Superior temporal gyrus (tissue), 1 donor: ENCODE measurements around the gene KLRK1.
"Not testable (repeated sequence)": the region's sequence is repeated elsewhere in the genome, so short reads cannot be mapped to it uniquely, and the experiment has no call there.

Experiments used
- DNase-seq: peaks from one replicate; pipeline ENCODE4 v3.0.0-alpha.2; 2016; ENCODE audit errors: extremely low spot score

Gene KLRK1

DNA sequence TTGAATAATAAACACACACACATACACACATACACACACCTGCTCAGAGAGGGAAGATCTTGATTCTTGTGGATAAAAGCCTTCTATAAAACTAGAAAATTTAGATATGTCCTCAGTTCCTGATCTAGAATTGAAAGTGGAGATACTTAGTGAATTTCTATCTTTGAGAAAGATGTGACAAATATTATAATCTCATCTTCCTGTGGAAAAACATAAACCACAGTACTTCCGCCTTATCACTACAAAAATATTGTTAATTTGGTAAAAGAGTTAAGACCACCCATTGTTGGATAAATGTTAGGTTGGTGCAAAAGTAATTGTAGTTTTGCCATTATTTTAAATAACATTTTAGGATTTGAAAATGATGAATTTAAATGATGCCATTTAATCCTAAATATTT is at the start of gene KLRK1:
Gene KLRK1 (minus strand): TSS at position 138 of the 400 bp plus-strand sequence. CDS start 1,231 bp downstream, outside the sequence.
- DNase-seq = no peak

DNA sequence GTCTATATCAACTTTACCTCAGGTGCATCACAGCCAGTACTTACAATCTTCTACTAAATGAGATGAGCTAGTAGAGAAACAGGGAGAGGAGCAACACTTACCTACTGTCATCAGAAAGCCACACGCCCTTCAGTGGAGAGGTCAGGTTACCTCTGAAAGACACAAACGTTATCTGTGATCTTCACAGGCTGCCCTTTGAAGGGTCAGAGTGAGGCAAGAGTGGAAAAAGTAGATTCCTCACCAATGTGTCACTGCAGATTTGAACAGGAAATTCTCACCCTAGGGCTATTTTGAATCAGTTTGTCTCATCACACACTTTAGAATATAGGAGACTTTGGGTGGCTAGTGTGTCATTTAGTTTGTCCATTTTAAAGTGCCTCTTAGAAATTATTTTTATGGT is 47.8 kb upstream of the KLRK1 start:
- not testable (repeated sequence) for DNase-seq

DNA sequence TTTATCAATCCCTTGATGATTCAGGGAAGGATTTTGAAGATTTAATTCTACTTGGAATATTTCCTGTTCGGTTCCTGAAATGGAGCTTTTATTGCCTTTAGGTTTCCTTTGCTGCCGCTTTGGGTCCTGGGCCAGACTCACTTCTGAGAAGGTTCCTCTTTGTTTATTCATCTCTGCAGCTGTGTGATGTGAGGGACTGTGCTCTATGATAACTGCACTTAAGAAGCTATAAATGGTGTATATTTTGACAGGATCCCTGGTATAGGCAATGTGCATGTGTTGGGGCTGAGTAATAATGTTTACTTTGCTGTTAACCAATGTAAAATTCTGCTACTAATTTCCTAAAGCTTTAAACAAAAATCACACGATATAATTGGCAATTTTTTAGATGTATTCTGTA is 46.0 kb upstream of the KLRK1 start, which contains the start of gene KLRC2:
Gene KLRC2 (minus strand): TSS at position 195 of the 400 bp plus-strand sequence. CDS start 24 bp downstream, at position 171.
- DNase-seq = peak; percentile 32

DNA sequence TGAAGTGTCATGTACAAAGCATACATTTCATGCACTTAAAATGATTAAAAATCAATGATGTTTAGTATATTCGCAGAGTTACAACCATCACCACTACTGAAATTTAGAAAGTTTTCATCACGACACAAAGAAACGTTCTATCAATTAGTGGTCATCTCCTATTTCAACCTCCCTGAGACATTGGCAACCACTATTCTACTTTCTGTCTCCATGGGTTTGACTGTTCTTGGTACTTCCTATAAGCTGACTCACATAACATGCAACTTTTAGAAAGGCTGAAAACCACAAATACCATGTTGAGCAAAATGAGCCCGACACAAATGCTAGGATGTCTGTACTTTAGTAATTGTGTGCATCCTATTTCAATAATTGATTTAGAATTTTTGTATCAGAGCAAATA is 40.8 kb upstream of the KLRK1 start:
- not testable (repeated sequence) for DNase-seq

DNA sequence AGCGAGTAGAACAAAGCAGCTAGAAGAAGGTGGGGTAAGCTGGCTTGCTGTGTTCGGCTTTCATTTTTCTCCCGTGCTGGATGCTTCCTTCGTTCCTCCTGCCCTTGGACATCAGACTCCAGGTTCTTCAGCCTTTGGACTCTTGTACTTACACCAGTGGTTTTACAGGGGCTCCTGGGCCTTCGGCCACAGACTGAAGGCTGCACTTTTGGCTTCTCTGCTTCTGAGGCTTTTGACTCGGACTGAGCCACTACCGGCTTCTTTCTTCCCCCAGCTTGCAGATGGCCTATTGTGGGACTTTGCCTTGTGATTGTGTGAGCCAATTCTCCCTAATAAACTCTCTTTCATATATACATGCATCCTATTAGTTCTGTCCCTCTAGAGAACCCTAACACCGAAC is 36.1 kb upstream of the KLRK1 start:
- peak; percentile 44 for DNase-seq

DNA sequence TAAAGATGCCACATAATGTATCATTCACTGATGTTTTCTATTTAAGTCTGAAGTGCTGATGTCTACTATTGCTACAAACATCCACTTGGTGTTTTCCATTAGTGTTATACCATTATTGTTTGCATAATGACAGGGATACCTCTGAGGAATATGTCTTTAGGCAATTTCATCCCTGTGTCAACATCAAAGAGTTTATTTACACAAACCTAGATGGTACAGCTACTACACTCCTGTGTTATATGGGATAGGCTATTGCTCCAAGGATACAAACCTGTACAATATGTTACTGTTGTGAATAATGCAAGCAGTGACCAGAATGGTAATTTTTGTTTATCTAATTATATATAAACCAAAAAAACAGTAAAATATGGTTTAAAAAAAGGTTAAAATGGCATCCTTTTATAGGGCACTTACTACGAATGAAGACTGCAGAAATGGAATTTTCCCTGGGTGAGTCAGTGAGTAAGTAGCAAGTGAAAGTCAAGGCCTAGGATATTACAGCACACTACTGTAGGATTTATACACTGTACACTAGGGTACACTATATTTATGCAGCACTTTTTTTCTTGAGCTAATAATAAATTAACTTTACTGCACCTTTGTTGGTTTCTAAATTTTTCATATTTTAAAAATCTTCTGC is 34.5 kb upstream of the KLRK1 start:
- DNase-seq = not testable (repeated sequence)

DNA sequence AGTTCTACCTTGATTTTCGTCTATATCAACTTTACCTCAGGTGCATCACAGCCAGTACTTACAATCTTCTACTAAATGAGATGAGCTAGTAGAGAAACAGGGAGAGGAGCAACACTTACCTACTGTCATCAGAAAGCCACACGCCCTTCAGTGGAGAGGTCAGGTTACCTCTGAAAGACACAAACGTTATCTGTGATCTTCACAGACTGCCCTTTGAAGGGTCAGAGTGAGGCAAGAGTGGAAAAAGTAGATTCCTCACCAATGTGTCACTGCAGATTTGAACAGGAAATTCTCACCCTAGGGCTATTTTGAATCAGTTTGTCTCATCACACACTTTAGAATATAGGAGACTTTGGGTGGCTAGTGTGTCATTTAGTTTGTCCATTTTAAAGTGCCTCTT is 32.3 kb upstream of the KLRK1 start:
- not testable (repeated sequence) for DNase-seq

DNA sequence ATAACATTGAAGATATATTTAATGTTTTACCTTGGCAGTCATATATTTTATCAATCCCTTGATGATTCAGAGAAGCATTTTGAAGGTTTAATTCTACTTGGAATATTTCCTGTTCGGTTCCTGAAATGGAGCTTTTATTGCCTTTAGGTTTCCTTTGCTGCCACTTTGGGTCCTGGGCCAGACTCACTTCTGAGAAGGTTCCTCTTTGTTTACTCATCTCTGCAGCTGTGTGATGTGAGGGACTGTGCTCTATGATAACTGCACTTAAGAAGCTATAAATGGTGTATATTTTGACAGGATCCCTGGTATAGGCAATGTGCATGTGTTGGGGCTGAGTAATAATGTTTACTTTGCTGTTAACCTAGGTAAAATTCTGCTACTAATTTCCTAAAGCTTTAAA is 30.5 kb upstream of the KLRK1 start, which contains the start of gene KLRC3:
Gene KLRC3 (minus strand): TSS at position 262 of the 400 bp plus-strand sequence. CDS start 45 bp downstream, at position 217.
- DNase-seq = not testable (repeated sequence)

DNA sequence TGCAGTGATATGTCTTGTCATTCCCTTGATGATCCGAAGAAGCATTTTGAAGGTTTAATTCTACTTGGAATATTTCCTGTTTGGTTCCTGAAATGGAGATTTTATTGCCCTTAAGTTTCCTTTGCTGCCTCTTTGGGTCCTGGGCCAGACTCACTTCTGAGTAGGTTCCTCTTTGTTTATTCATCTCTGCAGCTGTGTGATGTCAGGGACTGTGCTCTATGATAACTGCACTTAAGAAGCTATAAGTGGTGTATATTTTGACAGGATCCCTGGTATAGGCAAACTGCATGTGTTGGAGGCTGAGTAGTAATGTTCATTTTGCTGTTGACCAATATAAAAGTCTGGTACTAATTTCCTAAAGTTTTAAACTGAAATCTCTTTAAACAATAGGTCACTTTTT is 19.6 kb upstream of the KLRK1 start, which contains the start of gene KLRC4:
Gene KLRC4 (minus strand): TSS at position 366 of the 400 bp plus-strand sequence. CDS start 182 bp downstream, at position 184.
- no peak for DNase-seq

DNA sequence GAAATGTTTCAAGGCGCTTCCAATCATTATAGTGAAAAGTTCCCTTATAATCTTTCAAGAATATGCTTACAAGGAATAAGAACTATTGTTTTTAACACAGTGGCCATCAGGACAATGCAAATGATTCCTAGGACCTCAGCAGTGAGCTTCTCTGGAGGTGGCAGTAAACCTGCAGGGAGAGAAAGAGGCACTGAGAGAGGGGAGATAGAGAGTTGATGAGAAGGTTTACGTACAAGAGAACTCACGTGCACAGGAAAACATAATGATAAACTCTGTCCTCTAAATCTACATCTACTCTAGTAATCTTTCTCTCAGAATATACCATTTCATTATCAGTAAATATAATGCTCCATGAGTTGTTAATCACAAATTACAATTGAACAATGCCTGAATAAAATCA is 19.0 kb upstream of the KLRK1 start:
- DNase-seq = no peak

DNA sequence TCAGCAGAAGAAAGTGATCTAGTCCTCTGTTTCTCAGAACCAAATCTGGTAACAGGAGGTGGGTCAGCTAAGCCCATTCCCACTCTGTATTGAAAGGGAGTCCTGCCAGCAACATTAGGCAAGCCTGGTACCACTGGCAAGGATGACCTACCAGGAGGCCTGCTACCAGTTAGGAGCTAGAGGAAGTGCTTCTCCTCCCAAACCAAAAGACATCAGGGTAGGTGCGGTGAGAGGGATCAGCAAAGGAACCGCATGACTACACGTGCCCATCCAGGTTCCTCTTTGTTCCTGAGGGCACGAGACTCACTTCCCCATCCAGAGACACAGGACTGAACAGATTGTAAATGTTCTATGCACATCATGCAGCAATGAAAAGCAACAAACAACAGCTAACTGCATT is 16.9 kb upstream of the KLRK1 start:
- DNase-seq = no peak

DNA sequence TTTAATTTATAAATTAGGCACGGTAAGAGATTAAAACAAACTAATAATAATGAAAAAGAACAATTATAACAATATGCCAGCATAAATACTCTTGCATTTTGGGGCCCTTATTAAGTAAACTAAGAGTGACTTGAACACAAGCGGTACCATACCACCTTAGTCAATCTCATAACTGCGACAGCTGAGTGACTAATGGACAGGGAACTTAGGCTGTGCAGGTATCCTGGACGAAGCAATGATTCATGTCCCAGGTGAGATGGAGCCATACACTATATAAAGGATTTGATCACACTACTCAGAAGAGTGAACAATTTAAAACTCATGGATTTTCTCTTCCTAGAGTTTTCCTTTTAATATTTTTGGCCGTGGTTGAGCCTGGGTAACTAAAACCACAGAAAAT is 15.5 kb upstream of the KLRK1 start:
- no peak for DNase-seq

DNA sequence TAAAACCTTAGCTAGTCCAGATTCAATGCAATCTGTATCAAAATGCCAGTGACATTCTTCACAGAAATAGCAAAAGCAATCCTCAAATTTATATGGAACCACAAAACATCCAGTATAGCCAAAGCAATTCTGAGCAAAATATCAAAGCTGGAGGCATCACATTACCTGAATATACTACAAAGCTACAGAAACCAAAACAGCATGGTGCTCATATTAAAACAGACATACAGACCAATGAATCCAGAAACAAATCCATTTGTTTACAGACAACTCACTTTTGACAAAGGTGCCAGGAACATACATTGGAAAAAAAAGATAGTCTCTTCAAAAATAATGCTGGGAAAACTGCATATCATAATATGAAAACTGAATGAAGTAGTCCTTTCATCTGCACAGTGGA is 15.0 kb upstream of the KLRK1 start:
- no peak for DNase-seq

DNA sequence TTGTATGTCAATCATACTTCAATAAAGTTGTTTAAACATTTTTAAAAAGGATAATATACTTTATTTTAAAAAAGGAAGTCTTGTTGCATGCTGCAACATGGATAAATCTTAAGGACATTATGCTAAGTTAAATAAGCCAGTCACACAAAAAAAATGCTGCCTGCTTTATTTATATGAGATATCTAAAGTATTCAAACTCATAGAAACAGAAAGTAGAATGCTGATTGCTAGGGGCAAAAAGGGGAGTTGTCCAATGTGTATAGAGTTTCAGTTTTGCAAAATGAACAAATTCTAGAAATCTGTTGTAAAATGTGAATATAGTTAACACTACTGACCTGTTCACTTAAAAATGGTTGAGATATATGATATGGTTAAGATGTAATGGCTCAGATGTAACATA is 11.0 kb upstream of the KLRK1 start:
- DNase-seq = no peak

DNA sequence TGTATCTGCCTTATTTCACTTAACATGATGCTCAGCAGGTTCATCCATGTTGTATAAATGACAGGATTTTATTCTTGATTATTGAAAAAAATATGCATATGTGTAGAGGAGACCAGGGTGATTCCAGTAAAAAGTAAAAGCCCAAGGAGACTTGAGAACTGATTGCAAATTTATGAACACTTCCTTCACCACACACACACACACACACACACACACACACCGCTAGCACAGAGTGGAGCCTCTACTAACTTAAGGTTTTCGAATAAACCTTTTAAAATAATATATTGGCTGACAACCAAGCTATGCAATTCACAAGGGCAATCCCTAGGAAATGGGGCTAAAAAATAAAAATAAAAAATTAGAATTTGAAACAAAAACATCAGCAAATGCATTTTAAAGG is 8.3 kb upstream of the KLRK1 start:
- no peak for DNase-seq

DNA sequence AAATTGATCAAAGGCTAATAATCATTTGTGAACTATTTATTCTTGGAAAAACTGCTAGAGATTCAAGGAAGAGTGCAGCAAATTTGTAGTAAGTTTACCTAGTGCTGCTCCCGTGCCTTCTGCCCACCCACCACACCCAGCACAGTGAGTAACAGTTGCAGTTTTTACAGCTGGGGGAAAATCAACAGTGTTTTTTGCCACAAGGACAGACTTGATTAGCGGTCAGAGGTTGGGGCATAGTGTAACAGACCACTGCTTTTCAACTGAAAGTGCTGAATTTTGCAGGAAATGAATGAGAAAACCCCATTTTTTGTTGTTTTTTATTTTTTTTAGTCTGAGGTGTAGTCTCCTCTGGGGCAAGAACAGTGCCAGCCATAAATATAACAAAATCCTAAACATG is 7.5 kb upstream of the KLRK1 start:
- no peak for DNase-seq

DNA sequence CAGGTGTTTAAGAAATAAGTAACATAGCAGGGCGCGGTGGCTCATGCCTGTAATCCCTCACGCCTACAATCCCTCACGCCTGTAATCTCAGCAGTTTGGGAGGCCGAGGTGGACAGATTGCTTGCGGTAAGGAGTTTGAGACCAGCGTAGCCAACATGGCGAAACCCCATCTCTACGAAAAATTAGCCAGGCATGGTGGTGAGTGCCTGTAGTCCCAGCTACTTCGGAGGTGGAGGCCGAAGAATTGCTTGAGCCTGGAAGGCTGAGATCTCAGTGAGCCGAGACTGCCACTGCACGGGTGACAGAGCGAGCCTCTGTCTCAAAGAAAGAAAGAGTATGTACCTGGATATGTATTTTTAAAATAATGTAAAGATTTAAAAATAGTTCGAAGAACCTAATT is 6.3 kb upstream of the KLRK1 start:
- not testable (repeated sequence) for DNase-seq

DNA sequence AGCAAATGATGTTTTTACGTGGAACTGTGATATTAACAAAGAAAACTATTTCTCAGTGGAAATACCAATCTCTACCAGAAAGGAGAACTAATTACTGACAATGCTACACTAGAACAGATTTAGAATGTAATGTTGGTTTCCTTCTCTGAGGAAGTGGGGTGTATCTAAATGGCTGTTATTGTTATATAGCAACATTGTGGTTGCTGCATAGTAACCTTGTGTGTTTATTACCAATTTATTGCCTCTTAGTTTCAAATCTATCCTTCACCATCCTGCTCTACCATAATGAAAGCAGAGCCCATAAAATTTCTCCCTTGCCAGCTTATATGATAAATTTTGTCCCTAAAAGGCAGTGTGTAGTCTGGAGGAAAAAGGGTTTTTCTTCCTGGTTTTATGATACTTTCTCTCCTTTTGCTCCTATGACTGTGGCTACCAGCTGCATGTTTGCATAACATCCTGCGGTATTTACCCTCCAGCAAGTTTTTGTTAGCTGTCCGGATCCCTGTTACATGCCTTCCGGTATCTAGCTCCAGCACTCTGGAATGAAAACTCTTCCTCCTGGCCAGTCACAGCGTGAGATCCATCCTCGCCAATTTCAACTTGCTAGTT is 5.7 kb upstream of the KLRK1 start:
- no peak for DNase-seq

DNA sequence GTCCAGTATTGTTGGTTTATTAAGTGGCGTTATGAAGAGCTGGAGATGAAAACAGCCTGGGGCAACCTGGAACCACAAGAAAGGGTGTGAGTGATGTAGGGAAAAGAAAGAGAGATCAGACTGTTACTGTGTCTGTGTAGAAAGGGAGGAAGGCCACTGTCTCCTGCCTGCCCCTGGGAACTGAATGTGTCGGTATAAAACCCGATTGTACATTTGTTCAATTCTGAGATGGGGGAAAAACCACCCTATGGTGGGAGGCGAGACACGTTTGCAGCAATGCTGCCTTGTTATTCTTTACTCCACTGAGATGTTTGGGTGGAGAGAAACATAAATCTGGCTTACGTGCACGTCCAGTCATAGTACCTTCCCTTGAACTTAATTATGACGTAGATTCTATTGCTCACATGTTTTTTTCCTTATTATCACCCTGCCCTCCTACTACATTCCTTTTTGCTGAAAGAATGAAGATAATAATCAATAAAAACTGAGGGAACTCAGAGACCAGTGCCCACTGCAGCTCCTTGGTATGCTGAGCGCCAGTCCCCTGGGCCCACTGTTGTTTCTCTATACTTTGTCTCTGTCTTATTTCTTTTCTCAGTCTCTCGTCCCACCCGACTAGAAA is 4.8 kb upstream of the KLRK1 start:
- DNase-seq = not testable (repeated sequence)

DNA sequence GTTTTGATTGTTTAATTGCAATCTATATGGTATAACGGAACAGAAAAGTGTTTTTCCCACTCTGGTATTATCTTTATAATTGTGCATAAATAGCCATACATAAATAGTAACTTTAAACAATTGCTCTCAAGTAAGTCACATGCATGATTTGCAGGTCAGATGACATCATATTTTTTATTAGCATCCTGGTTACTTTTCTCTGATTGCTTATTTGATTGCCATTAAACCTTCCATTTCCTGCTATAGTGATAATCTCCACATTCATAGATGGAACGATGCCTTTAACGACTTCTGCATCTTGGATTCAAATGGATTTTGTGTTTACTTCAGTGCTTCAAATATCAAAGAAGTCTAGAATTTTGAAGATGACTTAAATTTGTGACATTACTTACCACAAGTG is 3.5 kb upstream of the KLRK1 start:
- no peak for DNase-seq

DNA sequence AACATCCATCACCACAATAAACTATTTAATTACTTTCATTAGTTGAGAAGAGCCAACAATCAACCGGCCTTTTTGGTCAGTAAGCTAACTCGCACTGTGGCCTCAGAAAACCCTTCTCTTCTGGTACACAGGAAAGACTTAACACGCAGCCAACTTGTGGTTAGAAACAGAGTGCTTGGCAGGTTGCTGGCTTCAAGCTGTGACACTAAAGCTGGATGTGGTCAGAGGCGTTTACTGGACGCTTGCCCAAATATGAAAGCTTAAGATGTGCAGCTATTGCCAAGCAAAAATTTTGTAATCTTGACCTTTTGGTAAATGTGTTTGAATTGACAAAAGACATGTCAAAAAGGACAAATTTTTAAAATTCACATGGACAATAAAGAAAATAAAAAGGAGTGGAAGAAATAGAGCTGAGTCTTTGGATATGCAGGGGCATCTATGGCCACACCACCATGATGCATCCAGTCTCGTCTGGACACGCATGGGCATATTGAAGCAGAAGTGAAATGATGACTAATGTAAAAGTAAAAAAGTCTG is 2.6 kb upstream of the KLRK1 start:
- DNase-seq = no peak

DNA sequence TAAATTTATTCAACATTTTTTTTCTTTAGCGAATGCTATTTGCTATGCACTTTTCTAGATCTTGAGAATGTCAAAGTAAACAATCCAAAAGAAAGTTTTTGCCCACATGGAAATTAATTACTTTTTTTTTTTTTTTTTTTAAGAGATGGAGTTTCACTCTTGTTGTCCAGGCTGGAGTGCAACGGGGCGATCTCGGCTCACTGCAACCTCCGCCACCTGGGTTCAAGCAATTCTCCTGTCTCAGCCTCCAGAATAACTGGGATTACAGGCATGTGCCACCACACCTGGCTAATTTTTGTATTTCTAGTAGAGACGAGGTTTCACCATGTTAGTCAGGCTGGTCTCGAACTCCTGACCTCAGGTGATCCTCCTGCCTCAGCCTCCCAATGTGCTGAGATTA is 1.1 kb upstream of the KLRK1 start:
- not testable (repeated sequence) for DNase-seq
